Measurements from ENCODE around the gene HOXD11. TPM values are rescaled to one million over a fixed set of nuclear protein-coding genes. Genes with fewer than 3 reads are reported as not detected.

Gene HOXD11
- total and polyA plus RNA-seq, 9 of the 15 experiments (the other 6 are each of a cell fraction or from before 2014, with no cell fraction given) = not detected

DNA sequence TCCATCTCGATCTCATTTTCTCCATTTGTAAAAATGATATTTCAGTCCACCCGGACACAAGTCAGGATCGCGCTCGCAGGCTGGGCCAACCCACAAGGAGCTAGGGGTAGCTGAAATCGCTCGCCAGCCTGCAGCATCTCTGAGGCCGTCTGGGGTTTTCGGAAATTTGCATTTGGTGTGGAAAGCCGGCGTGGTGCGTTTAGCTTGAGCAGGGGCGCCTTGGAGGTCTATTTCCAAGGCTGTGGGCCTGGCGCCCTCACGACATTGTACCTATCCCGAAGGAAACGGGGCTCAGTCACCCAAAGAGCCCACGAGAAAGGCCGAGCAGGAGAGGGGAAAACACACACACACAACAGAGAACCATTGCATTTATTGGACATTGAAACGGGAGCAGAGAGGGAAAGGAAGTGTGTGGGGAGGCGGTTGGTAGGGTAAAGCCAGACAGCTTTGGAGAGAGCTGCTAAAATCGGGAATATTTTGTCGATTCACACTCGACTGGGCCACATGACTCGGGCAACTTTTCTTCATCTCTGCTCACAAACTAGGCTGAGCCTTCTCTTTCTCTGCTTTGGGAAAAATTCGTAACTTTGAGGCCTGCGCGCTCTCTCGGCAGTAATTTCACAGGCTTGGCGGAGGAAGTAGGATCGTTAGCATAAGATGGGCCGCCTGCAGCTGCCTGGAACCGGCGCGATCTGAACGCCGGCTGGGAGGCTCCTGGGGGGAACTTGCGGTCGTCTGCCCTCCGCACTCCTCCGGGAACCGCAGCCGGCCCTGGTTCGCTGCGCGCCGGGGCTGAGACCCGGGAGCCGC is 21.3 kb downstream of the HOXD11 start:
- H2AFZ ChIP-seq (ENCODE audit: low read depth, low read length) = no peak overlapping the region
- peaks cover 58 to 69% of the 10 kb centered on the region in 2 experiments for H3K27me3 ChIP-seq (ENCODE audit: control insufficient read depth in 2 of 2, insufficient read depth in 2 of 2, low read length in 2 of 2)
- H3K9me3 ChIP-seq (replicated peaks; ENCODE audit: control insufficient read depth, insufficient read depth, low read depth, low read length) = no peaks in the 10 kb centered on the region
- no peaks in the 10 kb centered on the region for H3K36me3 ChIP-seq (ENCODE audit: control insufficient read depth, insufficient read depth, low read length)
- 24% methylated on average over 49 of the region's 49 CpGs for WGBS (ENCODE audit: insufficient coverage, low coverage, missing lambda C conversion rate)
- no peak overlapping the region for H3K9ac ChIP-seq (ENCODE audit: insufficient read depth in 1 of 2, low read depth in 2 of 2, low read length in 2 of 2)
- no peaks in the 10 kb centered on the region for H3K9me1 ChIP-seq (ENCODE audit: control insufficient read depth, insufficient read depth, low read length)
- peaks cover 0 to 22% of the 10 kb centered on the region in 2 experiments; a peak in 2 of 5 replicates for H3K4me1 ChIP-seq (replicated peaks in 1 of 2; ENCODE audit: control insufficient read depth in 2 of 2, insufficient read depth in 2 of 2, low read length in 2 of 2)
- no peak overlapping the region for H3K4me3 ChIP-seq
- CTCF ChIA-PET (ENCODE audit: low intra/inter-chr PET ratio) = interaction anchor here (0.6 to 2.5 kb wide), 5 partner anchors 524 to 1033 kb away, joined by 3 to 18 read pairs (median 5); no protein-coding TSS in a partner anchor
- in situ Hi-C loops (cut with MboI) = loop anchor here (5.0 to 25.0 kb wide), 4 partner anchors 509 to 1634 kb away; no protein-coding TSS in a partner anchor
- H3K79me2 ChIP-seq (ENCODE audit: control insufficient read depth, insufficient read depth, low read length) = no peaks in the 10 kb centered on the region
- no peak overlapping the region for H3K27ac ChIP-seq (ENCODE audit: extremely low read depth, low read depth, low read length)
- DNase-seq (ENCODE audit: extremely low read depth in 1 of 4, low spot score in 3 of 4) (no peak), FAIRE-seq (no peak), ATAC-seq (no peak)
- H3K4me2 ChIP-seq (ENCODE audit: insufficient read depth, low read length) = no peak overlapping the region
- BruUV-seq (replicated peaks) = no TSS peak
- intact Hi-C loops (cut with micrococcal nuclease) = loop anchor here (5.0 kb wide), 2 partner anchors 424 to 684 kb away; no protein-coding TSS in a partner anchor
- POLR2A ChIA-PET = interaction anchor here (0.7 kb wide), 1 partner anchor 301 kb away, joined by 3 read pairs; no protein-coding TSS in a partner anchor
- 0 out of 2 replicates have a peak, but pooled peaks cover 8% of the 10 kb centered on the region for H4K20me1 ChIP-seq (replicated peaks; ENCODE audit: control insufficient read depth, insufficient read depth, low read length)
- TF ChIP-seq TEAD4 (IDR thresholded peaks at IDR 0.05; ENCODE audit: low read length) (no peak), TEAD4 (CRISPR knock-in tag; IDR thresholded peaks at IDR 0.05; ENCODE audit: borderline replicate concordance) (no peak), ETV5 (CRISPR knock-in tag; IDR thresholded peaks at IDR 0.05; ENCODE audit: low read depth) (no peak), RNF2 (IDR thresholded peaks at IDR 0.05) (0 out of 2 replicates have a peak, but pooled peaks have one; percentile 16), IFI16 (CRISPR knock-in tag; IDR thresholded peaks at IDR 0.05) (no peak), SIN3B (IDR thresholded peaks at IDR 0.05; ENCODE audit: low read depth) (no peak), ZNF57 (CRISPR knock-in tag; IDR thresholded peaks at IDR 0.05) (no peak), CBX2 (IDR thresholded peaks at IDR 0.05; ENCODE audit: insufficient read depth, low read length, poor library complexity, severe bottlenecking) (peak; percentile 62)
- TF ChIP-seq, protein P1, sequence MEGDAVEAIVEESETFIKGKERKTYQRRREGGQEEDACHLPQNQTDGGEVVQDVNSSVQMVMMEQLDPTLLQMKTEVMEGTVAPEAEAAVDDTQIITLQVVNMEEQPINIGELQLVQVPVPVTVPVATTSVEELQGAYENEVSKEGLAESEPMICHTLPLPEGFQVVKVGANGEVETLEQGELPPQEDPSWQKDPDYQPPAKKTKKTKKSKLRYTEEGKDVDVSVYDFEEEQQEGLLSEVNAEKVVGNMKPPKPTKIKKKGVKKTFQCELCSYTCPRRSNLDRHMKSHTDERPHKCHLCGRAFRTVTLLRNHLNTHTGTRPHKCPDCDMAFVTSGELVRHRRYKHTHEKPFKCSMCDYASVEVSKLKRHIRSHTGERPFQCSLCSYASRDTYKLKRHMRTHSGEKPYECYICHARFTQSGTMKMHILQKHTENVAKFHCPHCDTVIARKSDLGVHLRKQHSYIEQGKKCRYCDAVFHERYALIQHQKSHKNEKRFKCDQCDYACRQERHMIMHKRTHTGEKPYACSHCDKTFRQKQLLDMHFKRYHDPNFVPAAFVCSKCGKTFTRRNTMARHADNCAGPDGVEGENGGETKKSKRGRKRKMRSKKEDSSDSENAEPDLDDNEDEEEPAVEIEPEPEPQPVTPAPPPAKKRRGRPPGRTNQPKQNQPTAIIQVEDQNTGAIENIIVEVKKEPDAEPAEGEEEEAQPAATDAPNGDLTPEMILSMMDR (IDR thresholded peaks at IDR 0.05 in 2 of 3, conservative IDR thresholded peaks at IDR 0.05 in 1 of 3; ENCODE audit: insufficient read depth in 2 of 3, low read depth in 1 of 3, low read length in 3 of 3) = no peak
- TF ChIP-seq, protein P2, sequence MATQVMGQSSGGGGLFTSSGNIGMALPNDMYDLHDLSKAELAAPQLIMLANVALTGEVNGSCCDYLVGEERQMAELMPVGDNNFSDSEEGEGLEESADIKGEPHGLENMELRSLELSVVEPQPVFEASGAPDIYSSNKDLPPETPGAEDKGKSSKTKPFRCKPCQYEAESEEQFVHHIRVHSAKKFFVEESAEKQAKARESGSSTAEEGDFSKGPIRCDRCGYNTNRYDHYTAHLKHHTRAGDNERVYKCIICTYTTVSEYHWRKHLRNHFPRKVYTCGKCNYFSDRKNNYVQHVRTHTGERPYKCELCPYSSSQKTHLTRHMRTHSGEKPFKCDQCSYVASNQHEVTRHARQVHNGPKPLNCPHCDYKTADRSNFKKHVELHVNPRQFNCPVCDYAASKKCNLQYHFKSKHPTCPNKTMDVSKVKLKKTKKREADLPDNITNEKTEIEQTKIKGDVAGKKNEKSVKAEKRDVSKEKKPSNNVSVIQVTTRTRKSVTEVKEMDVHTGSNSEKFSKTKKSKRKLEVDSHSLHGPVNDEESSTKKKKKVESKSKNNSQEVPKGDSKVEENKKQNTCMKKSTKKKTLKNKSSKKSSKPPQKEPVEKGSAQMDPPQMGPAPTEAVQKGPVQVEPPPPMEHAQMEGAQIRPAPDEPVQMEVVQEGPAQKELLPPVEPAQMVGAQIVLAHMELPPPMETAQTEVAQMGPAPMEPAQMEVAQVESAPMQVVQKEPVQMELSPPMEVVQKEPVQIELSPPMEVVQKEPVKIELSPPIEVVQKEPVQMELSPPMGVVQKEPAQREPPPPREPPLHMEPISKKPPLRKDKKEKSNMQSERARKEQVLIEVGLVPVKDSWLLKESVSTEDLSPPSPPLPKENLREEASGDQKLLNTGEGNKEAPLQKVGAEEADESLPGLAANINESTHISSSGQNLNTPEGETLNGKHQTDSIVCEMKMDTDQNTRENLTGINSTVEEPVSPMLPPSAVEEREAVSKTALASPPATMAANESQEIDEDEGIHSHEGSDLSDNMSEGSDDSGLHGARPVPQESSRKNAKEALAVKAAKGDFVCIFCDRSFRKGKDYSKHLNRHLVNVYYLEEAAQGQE (IDR thresholded peaks at IDR 0.05; ENCODE audit: borderline replicate concordance) = peak; percentile 8; the same call in 1 of the 2 replicates
- TF ChIP-seq, protein P2 (CRISPR knock-in tag; IDR thresholded peaks at IDR 0.05; ENCODE audit: low read depth) = no peak

Measured in K562 (cell line).